Breast epithelium (tissue), 3 donors: Measurements from ENCODE around the gene LILRA5.
"Not testable (repeated sequence)": the region's sequence is repeated elsewhere in the genome, so short reads cannot be mapped to it uniquely, and the experiment has no call there.

ENCODE experiments used
- POLR2A ChIP-seq: fragments of 450-650 bp; IDR thresholded peaks from one replicate; pipeline ENCODE4 v1.6.1; 2016; ENCODE audit warnings: antibody characterized with exemption, mild to moderate bottlenecking, moderate library complexity
- POLR2AphosphoS5 ChIP-seq, 3 donors: sonication (generic); formaldehyde crosslinking; IDR thresholded peaks; one replicate each; pipeline ENCODE4 v1.6.1; 2017; ENCODE audit warnings: antibody characterized with exemption in 3 of 3
- TF ChIP-seq, protein P1 (sequence below), 3 donors: fragments of 450-650 bp; IDR thresholded peaks; one replicate each; pipeline ENCODE4 v1.5.1; 2016 to 2017; ENCODE audit warnings: antibody characterized with exemption in 3 of 3, mild to moderate bottlenecking in 3 of 3, moderate library complexity in 3 of 3

DNA sequence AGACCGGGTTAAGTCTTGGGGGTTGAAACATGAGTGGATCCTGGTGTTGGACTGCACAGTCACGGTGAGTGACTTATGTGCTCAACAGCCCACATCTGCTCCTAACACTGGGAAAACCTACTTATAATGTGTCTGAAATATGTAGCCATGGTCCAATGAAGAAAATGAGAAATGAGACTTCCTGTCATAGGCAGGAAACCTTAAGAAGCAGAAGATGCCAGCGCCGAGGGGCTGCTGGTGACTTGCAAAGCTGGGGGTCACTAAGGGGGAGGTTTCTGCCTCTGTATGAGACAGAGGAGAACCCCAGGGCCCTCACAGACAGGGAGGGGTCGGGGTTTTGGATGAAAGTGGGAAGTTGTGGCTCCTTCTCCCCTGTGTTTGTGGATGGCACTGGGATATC lies 40.8 kb downstream of the LILRA5 start:
- TF ChIP-seq, protein P1, sequence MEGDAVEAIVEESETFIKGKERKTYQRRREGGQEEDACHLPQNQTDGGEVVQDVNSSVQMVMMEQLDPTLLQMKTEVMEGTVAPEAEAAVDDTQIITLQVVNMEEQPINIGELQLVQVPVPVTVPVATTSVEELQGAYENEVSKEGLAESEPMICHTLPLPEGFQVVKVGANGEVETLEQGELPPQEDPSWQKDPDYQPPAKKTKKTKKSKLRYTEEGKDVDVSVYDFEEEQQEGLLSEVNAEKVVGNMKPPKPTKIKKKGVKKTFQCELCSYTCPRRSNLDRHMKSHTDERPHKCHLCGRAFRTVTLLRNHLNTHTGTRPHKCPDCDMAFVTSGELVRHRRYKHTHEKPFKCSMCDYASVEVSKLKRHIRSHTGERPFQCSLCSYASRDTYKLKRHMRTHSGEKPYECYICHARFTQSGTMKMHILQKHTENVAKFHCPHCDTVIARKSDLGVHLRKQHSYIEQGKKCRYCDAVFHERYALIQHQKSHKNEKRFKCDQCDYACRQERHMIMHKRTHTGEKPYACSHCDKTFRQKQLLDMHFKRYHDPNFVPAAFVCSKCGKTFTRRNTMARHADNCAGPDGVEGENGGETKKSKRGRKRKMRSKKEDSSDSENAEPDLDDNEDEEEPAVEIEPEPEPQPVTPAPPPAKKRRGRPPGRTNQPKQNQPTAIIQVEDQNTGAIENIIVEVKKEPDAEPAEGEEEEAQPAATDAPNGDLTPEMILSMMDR (IDR thresholded peaks at IDR 0.05) = not testable (repeated sequence)
- TF ChIP-seq POLR2AphosphoS5 (IDR thresholded peaks at IDR 0.05); POLR2A: not testable (repeated sequence)
